Nephron progenitor cell (in vitro differentiated cells): Measurements from ENCODE around the gene TLN1.

ENCODE experiments used
- DNase-seq: peaks from one replicate; pipeline ENCODE4 v3.0.0; 2021
- H3K27ac Mint-ChIP-seq: 2 replicates; pipeline ENCODE4 v1.8.0; 2021; ENCODE audit warnings: mild to moderate bottlenecking, moderate library complexity, mixed read lengths
- H3K27me3 Mint-ChIP-seq: 2 replicates; pipeline ENCODE4 v1.8.0; 2021; ENCODE audit warnings: mild to moderate bottlenecking, low read depth, mixed read lengths; ENCODE audit not compliant: poor library complexity
- H3K36me3 Mint-ChIP-seq: 2 replicates; pipeline ENCODE4 v1.8.0; 2021; ENCODE audit warnings: low read depth, mixed read lengths
- H3K4me1 Mint-ChIP-seq: 2 replicates; pipeline ENCODE4 v1.8.0; 2021; ENCODE audit warnings: mixed read lengths
- H3K4me3 Mint-ChIP-seq: 2 replicates; pipeline ENCODE4 v1.8.0; 2021; ENCODE audit warnings: mild to moderate bottlenecking, moderate library complexity, mixed read lengths
- H3K9me3 Mint-ChIP-seq: 2 replicates; pipeline ENCODE4 v1.8.0; 2021; ENCODE audit warnings: mild to moderate bottlenecking, moderate library complexity, mixed read lengths
- TF ChIP-seq, protein P1 (sequence below): fragments of 200-600 bp; sonication (generic); IDR thresholded peaks from 2 replicates; pipeline ENCODE4 v1.5.0; 2021; ENCODE audit warnings: antibody characterized with exemption

The TLN1 gene

DNA sequence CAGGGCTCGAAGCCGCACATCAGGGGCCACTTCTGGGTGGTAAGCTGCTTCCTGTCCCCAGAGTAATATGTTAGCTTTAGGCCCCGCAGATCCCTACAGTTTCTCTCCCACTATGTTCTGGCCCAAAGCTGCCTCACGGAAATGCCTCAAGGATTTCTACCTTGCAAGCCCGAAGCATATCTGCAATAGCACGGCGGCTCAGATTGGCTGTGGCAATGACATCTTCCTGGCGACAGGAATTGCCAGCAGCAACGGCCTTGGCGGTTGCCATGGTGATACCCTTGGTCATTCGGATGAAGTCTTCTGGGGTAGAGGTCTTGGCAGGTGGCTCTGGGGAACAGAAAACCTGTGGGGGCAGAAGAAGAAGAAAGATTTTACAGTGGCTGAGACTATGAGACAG lies 32.0 kb downstream of the TLN1 start:
- Mint-ChIP-seq H3K27ac (no peak overlapping the region), H3K4me3 (no peak overlapping the region), H3K36me3 (peaks cover 25% of the 10 kb centered on the region), H3K4me1 (no peaks in the 10 kb centered on the region), H3K9me3 (no peaks in the 10 kb centered on the region), H3K27me3 (no peaks in the 10 kb centered on the region)
- TF ChIP-seq, protein P1, sequence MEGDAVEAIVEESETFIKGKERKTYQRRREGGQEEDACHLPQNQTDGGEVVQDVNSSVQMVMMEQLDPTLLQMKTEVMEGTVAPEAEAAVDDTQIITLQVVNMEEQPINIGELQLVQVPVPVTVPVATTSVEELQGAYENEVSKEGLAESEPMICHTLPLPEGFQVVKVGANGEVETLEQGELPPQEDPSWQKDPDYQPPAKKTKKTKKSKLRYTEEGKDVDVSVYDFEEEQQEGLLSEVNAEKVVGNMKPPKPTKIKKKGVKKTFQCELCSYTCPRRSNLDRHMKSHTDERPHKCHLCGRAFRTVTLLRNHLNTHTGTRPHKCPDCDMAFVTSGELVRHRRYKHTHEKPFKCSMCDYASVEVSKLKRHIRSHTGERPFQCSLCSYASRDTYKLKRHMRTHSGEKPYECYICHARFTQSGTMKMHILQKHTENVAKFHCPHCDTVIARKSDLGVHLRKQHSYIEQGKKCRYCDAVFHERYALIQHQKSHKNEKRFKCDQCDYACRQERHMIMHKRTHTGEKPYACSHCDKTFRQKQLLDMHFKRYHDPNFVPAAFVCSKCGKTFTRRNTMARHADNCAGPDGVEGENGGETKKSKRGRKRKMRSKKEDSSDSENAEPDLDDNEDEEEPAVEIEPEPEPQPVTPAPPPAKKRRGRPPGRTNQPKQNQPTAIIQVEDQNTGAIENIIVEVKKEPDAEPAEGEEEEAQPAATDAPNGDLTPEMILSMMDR, result no peak
- DNase-seq, result no peak

DNA sequence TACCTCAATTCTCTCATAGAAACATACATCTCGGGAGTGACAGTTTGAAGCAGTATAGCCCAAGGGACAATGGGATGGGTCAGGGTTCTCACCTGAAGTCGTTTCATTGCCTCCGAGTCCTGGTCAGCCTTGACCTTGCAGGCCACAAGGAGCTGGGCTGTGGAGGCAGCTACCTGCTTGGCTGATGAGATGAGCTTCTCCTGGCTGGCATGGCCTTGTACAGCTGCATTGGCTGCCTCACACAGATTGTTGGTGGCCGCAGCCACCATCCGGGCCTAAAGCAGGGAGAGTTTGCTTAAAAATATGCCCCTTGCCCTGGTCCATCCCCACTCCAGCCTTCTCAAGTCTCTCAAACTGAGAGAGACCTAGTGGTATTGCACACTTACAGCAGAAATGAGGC lies 33.8 kb downstream of the TLN1 start:
- Mint-ChIP-seq H3K9me3 (no peaks in the 10 kb centered on the region), H3K4me3 (no peak overlapping the region), H3K4me1 (no peaks in the 10 kb centered on the region), H3K36me3 (peaks cover 14% of the 10 kb centered on the region), H3K27me3 (no peaks in the 10 kb centered on the region), H3K27ac (no peak overlapping the region)
- no peak for DNase-seq
- TF ChIP-seq, protein P1, result no peak

DNA sequence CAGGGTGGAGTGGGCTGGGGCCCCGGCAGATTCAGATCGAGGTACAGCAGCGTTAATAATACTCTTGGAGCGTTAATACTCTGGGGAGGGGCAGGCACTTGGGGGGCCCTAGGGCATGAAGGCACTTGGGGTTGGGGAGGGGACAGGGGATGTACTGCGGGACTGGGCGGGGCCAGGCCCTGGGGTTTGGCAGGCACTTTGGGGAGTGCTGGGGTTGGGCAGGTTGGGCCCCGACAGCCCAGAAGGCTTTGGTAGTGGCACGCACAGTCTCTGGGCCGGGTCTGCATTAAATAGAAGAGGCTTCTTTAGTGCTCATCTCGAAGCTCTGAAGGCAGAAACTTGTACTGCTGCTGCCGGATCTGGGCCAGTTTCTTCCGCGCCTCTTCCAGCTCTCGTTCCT lies 34.5 kb downstream of the TLN1 start:
- Mint-ChIP-seq H3K9me3 (no peaks in the 10 kb centered on the region), H3K4me1 (no peaks in the 10 kb centered on the region), H3K27ac (peak overlapping the region; percentile 81), H3K4me3 (no peak overlapping the region), H3K36me3 (peaks cover 14% of the 10 kb centered on the region), H3K27me3 (no peaks in the 10 kb centered on the region)
- TF ChIP-seq, protein P1, result no peak
- no peak for DNase-seq

DNA sequence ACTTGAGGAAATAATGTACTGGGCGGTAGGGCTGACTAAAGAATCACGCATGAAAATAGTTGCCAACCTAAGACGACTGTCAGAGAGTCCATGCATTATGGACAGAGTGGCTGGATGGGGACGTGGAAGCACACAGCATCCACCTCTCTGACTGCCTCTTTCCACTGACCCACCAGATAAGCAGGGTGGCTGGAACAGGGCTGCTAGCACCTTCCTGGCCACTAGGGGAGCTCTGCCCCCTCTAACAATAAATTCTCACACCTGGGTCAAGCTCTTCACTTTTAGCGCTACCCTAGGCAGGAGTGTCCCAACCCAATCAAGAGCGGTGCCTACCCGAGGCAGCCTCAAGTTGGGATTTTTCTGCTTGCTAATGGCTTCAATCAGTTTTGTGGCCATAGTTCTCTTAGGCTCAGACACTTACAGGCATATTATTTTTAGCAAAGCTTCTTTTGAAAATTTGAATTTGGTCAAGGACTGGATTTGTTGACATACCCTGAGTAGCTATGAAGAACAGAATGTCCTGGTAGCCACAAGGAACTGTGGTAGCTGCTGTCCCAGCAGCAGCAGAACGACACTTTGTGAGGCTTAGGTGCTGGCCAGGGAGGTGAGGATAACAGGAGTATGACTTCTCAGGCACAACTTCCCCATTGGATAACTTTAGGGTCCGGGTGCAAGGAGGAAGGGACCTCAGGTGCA lies 35.3 kb downstream of the TLN1 start:
- TF ChIP-seq, protein P1, result peak; percentile 91
- Mint-ChIP-seq H3K27ac (peak overlapping the region; percentile 81), H3K36me3 (peaks cover 14% of the 10 kb centered on the region), H3K27me3 (no peaks in the 10 kb centered on the region), H3K4me1 (peaks cover 5% of the 10 kb centered on the region), H3K4me3 (no peak overlapping the region), H3K9me3 (no peaks in the 10 kb centered on the region)
- DNase-seq, result peak; percentile 66

DNA sequence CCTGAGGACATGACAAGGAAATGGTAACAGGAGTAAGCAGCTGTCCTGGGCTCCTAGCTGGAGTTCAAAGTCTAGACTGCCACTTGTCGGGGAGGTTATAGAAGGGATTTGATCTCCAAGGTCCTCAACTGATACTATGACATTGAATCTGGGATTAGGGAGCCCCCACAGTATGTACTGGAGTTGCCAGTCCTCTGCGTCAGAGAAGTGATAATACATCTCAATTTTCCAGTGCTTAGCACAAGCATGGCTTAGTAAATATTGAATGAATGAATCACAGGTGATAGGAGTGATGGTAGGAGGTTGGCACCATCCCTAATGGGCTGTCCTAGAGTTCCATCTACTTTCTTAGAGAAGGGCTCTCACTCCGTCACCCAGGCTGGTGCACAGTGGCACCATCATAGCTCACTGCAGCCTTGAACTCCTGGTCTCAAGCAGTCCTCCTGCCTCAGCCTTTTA lies 36.0 kb downstream of the TLN1 start:
- no peak overlapping the region for H3K4me3 Mint-ChIP-seq
- H3K27ac Mint-ChIP-seq, result no peak overlapping the region
- no peaks in the 10 kb centered on the region for H3K9me3 Mint-ChIP-seq
- no peak for DNase-seq
- TF ChIP-seq, protein P1, result no peak
- H3K36me3 Mint-ChIP-seq, result peaks cover 14% of the 10 kb centered on the region
- no peaks in the 10 kb centered on the region for H3K27me3 Mint-ChIP-seq
- H3K4me1 Mint-ChIP-seq, result peaks cover 11% of the 10 kb centered on the region

DNA sequence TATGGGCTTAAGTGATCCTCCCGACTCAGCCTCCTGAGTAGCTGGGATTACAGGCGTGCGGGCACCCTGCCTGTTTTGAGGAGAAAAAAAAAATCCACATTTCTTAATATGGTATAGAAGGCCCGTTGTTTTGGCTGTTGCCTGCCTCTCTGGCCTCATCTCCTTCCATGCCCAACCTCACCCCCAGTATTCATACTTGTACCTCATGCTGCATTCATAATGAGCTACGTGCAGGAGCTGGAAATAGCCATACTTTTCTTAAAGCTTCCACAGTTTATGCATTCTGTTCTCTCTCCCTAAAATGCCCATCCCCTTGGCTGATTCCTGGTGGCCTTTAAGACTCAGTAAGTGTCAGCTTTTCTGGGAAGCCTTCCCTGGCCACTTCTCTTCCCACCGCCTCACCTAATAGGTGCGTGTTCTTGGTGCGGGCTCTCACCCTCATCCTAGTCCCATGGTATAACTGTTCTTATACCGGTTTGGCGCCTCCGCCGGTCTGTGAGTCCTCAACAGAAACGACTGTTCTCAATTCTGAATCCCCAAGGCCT lies 40.2 kb downstream of the TLN1 start:
- Mint-ChIP-seq H3K27ac (no peak overlapping the region), H3K9me3 (no peaks in the 10 kb centered on the region), H3K4me1 (peaks cover 36% of the 10 kb centered on the region), H3K4me3 (peak overlapping the region; percentile 85), H3K27me3 (no peaks in the 10 kb centered on the region), H3K36me3 (peaks cover 11% of the 10 kb centered on the region)
- TF ChIP-seq, protein P1, result no peak
- no peak for DNase-seq
